Measurements from ENCODE around the gene GPR161. TPM values are rescaled to one million over a fixed set of nuclear protein-coding genes. Genes with fewer than 3 reads are reported as not detected.

Gene GPR161
- total and polyA plus RNA-seq, 2 donors (not counting 1 experiment from before 2014, with no cell fraction given) = 0.07 to 0.22 TPM

DNA sequence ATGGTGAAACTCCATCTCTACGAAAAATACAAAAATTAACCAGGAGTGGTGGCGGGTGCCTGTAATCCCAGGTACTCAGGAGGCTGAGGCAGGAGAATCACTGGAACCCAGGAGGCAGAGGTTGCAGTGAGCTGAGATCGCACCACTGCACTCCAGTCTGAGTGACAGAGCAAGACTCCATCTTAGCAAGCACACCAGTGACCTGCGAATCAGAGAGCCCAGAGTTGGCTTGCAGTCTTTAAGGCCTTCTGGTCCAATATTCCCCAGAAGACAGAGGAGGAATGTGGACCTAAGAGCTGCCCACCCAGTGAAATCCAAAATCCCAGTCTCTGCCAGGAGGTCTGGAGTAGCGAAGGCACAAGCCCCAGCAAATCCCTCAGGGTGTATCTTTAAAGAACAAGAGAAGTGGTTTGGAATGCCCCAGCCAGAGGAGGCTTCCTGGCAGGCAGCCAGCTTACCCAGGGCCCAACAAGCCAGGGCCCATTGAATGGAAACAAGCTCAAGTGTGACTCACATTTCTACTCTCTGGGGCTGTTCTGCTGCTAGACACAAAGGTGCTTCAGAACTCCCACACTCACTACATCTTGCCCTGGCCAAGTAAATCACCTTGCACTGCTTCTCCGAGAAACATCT lies 23.9 kb downstream of the GPR161 start:
- no peak for ATAC-seq (ENCODE audit: low read depth)
- Histone ChIP-seq H3K79me2 (ENCODE audit: control insufficient read depth, insufficient read depth, low read length) (no peaks in the 10 kb centered on the region), H3K4me2 (replicated peaks; ENCODE audit: low read depth, low read length, poor library complexity, severe bottlenecking) (no peak overlapping the region), H3K9ac (ENCODE audit: low read length) (no peak overlapping the region), H3K4me3 (ENCODE audit: control extremely low read depth in 1 of 5, extremely low read depth in 1 of 5, insufficient read depth in 1 of 5, low read depth in 2 of 5, low read length in 4 of 5) (no peak overlapping the region), H3K27ac (ENCODE audit: low read length in 2 of 2) (no peak overlapping the region), H4K20me1 (ENCODE audit: control insufficient read depth, insufficient read depth, low read length, poor library complexity, severe bottlenecking) (no peaks in the 10 kb centered on the region), H3K27me3 (replicated peaks in 1 of 4; ENCODE audit: control extremely low read depth in 1 of 4, control insufficient read depth in 3 of 4, insufficient read depth in 4 of 4, low read length in 3 of 4) (peaks cover 0 to 4% (median under 1%) of the 10 kb centered on the region in 4 experiments), H3K9me3 (ENCODE audit: control extremely low read depth in 1 of 3, control insufficient read depth in 2 of 3, insufficient read depth in 1 of 3, low read length in 2 of 3) (no peaks in the 10 kb centered on the region), H3K36me3 (replicated peaks in 1 of 2; ENCODE audit: control extremely low read depth in 1 of 2, control insufficient read depth in 1 of 2, extremely low read depth in 1 of 2, insufficient read depth in 2 of 2, low read length in 1 of 2) (no peaks in the 10 kb centered on the region), H3K4me1 (ENCODE audit: control insufficient read depth in 2 of 2, insufficient read depth in 2 of 2, low read length in 2 of 2) (no peaks in the 10 kb centered on the region), H2AFZ (ENCODE audit: insufficient read depth, low read depth, low read length, poor library complexity, severe bottlenecking) (no peak overlapping the region)
- ChIA-PET POLR2A (interaction anchor here (0.6 kb wide), 1 partner anchor 853 kb away, joined by 3 read pairs; no protein-coding TSS in a partner anchor), CTCF (no interaction called here)
- 97% methylated on average over 6 of the region's 6 CpGs for WGBS (ENCODE audit: insufficient coverage)
- TF ChIP-seq, protein P1, sequence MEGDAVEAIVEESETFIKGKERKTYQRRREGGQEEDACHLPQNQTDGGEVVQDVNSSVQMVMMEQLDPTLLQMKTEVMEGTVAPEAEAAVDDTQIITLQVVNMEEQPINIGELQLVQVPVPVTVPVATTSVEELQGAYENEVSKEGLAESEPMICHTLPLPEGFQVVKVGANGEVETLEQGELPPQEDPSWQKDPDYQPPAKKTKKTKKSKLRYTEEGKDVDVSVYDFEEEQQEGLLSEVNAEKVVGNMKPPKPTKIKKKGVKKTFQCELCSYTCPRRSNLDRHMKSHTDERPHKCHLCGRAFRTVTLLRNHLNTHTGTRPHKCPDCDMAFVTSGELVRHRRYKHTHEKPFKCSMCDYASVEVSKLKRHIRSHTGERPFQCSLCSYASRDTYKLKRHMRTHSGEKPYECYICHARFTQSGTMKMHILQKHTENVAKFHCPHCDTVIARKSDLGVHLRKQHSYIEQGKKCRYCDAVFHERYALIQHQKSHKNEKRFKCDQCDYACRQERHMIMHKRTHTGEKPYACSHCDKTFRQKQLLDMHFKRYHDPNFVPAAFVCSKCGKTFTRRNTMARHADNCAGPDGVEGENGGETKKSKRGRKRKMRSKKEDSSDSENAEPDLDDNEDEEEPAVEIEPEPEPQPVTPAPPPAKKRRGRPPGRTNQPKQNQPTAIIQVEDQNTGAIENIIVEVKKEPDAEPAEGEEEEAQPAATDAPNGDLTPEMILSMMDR (IDR thresholded peaks at IDR 0.05) = no peak
- TF ChIP-seq EZH2 (IDR thresholded peaks at IDR 0.05; ENCODE audit: borderline replicate concordance, insufficient read depth, low read depth, low read length, poor library complexity, severe bottlenecking) = no peak
- Mint-ChIP-seq H3K4me3 (no peak overlapping the region), H3K9me3 (ENCODE audit: insufficient read depth) (no peaks in the 10 kb centered on the region), H3K4me1 (no peaks in the 10 kb centered on the region), H3K27me3 (no peaks in the 10 kb centered on the region), H3K27ac (no peak overlapping the region)
- intact Hi-C loops (cut with micrococcal nuclease) = no loop called here
- no peak for DNase-seq

DNA sequence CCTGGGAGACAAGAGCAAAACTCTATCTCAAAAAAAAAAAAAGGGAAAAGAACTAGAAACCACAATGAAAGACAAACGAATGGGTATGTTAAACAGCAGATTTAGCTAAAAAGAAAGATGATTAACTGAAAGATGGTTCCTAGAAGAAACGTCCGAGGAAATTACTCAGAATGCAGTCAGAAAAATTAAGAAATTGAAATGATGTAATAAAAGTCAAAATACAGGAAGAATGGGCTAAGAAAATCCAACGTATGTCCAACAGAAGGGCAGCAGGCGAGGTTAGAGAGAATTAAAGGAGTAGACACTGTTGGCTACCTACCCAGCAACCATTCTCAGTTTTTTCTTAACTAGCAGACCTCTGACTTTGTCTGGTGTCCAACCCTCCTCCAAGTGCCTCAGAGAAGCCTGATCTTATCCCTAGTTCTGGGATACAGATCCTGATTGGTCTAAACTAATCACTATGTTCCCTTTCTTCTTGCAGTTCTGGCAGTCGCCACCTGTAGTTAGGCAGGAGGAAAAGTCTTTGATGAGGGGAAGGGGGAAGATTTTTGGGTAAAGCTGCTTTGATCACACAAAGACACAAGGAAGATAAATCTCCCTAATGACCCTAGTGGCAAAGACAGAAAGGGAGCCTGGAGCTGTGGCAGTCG lies 25.7 kb downstream of the GPR161 start:
- ATAC-seq (ENCODE audit: low read depth) (no peak), DNase-seq (no peak)
- Histone ChIP-seq H4K20me1 (ENCODE audit: control insufficient read depth, insufficient read depth, low read length, poor library complexity, severe bottlenecking) (no peaks in the 10 kb centered on the region), H3K79me2 (ENCODE audit: control insufficient read depth, insufficient read depth, low read length) (no peaks in the 10 kb centered on the region), H3K27me3 (replicated peaks in 1 of 4; ENCODE audit: control extremely low read depth in 1 of 4, control insufficient read depth in 3 of 4, insufficient read depth in 4 of 4, low read length in 3 of 4) (peaks cover 0 to 4% (median under 1%) of the 10 kb centered on the region in 4 experiments), H3K4me2 (replicated peaks; ENCODE audit: low read depth, low read length, poor library complexity, severe bottlenecking) (no peak overlapping the region), H3K9ac (ENCODE audit: low read length) (no peak overlapping the region), H2AFZ (ENCODE audit: insufficient read depth, low read depth, low read length, poor library complexity, severe bottlenecking) (no peak overlapping the region), H3K36me3 (replicated peaks in 1 of 2; ENCODE audit: control extremely low read depth in 1 of 2, control insufficient read depth in 1 of 2, extremely low read depth in 1 of 2, insufficient read depth in 2 of 2, low read length in 1 of 2) (no peaks in the 10 kb centered on the region), H3K9me3 (ENCODE audit: control extremely low read depth in 1 of 3, control insufficient read depth in 2 of 3, insufficient read depth in 1 of 3, low read length in 2 of 3) (no peaks in the 10 kb centered on the region), H3K4me3 (ENCODE audit: control extremely low read depth in 1 of 5, extremely low read depth in 1 of 5, insufficient read depth in 1 of 5, low read depth in 2 of 5, low read length in 4 of 5) (no peak overlapping the region), H3K4me1 (ENCODE audit: control insufficient read depth in 2 of 2, insufficient read depth in 2 of 2, low read length in 2 of 2) (no peaks in the 10 kb centered on the region), H3K27ac (ENCODE audit: low read length in 2 of 2) (no peak overlapping the region)
- H3K27me3 Mint-ChIP-seq = peaks cover 6% of the 10 kb centered on the region
- no peak overlapping the region for H3K4me3 Mint-ChIP-seq
- WGBS (ENCODE audit: insufficient coverage) = 72% methylated on average over 3 of the region's 7 CpGs
- intact Hi-C loops (cut with micrococcal nuclease) = no loop called here
- TF ChIP-seq EZH2 (IDR thresholded peaks at IDR 0.05; ENCODE audit: borderline replicate concordance, insufficient read depth, low read depth, low read length, poor library complexity, severe bottlenecking) = no peak
- TF ChIP-seq, protein P1 (IDR thresholded peaks at IDR 0.05) = no peak
- H3K4me1 Mint-ChIP-seq = no peaks in the 10 kb centered on the region
- ChIA-PET POLR2A (no interaction called here), CTCF (no interaction called here)
- H3K27ac Mint-ChIP-seq = no peak overlapping the region
- no peaks in the 10 kb centered on the region for H3K9me3 Mint-ChIP-seq (ENCODE audit: insufficient read depth)
